Ovary (tissue), 3 donors: ENCODE data around the gene FAM107B.

ENCODE experiments used
- EP300 ChIP-seq: sonication (generic); formaldehyde crosslinking; IDR thresholded peaks from one replicate; pipeline ENCODE4 v1.6.1; 2017; ENCODE audit warnings: antibody characterized with exemption
- POLR2A ChIP-seq: fragments of 450-650 bp; IDR thresholded peaks from one replicate; pipeline ENCODE4 v1.6.1; 2017; ENCODE audit warnings: antibody characterized with exemption, mild to moderate bottlenecking, moderate library complexity
- TF ChIP-seq, protein P1 (sequence below), 3 donors: fragments of 450-650 bp in 2 of 3; fragments of 200-600 bp in 1 of 3; IDR thresholded peaks; one replicate each; pipeline versions ENCODE4 v1.5.1 to v1.8.0; 2016 to 2022; ENCODE audit warnings: antibody characterized with exemption in 3 of 3, mild to moderate bottlenecking in 1 of 3
- donor health status: DM: no; HTN: no; CAD: no.

DNA sequence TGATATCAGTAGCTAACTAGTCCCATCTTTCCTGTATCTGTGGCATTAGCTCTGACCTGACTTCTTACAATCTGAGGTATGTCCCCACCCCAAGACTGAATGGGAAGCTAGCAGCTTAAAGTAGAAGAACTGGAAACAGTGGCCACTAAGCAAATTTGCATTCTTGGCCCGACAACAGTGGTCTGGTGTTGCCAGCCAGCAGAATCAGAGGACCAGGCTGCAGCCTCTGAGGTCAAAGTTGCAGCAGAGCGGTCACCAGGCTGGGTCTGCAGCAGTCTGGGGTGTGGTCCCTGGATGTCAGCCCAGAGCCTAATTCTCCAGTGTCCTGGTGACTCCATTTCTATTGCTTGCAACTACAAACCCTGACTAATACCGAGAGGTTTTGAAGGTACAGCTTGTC, 26.3 kb downstream of the FAM107B start:
- TF ChIP-seq, protein P1, sequence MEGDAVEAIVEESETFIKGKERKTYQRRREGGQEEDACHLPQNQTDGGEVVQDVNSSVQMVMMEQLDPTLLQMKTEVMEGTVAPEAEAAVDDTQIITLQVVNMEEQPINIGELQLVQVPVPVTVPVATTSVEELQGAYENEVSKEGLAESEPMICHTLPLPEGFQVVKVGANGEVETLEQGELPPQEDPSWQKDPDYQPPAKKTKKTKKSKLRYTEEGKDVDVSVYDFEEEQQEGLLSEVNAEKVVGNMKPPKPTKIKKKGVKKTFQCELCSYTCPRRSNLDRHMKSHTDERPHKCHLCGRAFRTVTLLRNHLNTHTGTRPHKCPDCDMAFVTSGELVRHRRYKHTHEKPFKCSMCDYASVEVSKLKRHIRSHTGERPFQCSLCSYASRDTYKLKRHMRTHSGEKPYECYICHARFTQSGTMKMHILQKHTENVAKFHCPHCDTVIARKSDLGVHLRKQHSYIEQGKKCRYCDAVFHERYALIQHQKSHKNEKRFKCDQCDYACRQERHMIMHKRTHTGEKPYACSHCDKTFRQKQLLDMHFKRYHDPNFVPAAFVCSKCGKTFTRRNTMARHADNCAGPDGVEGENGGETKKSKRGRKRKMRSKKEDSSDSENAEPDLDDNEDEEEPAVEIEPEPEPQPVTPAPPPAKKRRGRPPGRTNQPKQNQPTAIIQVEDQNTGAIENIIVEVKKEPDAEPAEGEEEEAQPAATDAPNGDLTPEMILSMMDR (IDR thresholded peaks at IDR 0.05): no peak
- TF ChIP-seq EP300 (no peak), POLR2A (no peak)
